Limb (tissue), 2 donors: Measurements from ENCODE around the gene CCR5AS.

Experiments used
- DNase-seq, 2 donors: peaks; one replicate each; pipeline ENCODE4 v3.0.0-alpha.2; 2016; ENCODE audit errors: extremely low spot score in 2 of 2

CCR5AS gene

DNA sequence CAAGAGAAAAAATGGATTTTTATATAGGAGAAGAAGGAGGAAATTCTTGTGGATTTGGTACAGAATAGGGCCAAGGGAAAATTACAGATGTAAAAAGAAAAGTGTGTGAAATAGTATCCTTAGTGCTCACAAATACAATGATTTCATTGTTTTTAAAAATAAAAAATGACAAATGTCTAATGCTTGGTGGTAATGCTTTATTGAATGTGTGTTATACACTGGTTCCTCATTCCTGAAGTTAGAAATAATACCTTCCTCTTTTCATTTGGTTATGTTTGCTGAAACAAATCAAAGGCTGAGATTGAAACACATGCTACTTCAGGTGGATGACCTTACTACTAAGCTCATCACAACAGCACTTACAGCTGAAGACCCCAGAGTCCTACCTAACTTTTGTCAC, 90.7 kb downstream of the CCR5AS start:
- DNase-seq: no peak

DNA sequence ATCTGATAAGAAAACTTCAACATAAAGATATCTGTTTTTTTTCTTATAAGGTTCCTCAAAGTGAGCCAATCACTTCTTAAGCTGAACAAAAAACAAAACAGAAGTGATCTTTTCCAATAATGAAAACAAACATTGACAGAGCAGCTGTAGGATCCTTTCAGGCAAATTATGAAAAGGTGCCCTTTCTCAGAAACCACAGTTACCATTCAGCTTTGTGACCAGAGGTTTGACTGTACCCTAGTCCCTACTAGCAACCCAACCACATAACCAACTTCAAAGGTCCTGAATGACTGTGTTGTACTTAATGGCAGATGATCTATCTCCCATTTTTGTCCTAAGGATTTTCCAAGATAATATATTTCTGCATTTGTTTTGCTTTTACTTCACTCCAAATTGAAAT, 92.3 kb downstream of the CCR5AS start:
- DNase-seq: no peak
